Astrocyte (in vitro differentiated cells and primary cell): ENCODE measurements around the gene TMEM92.

Experiments
- EZH2 ChIP-seq: IDR thresholded peaks from 2 replicates; pipeline ENCODE4 v1.6.1; 2012; ENCODE audit warnings: mild to moderate bottlenecking, low read length, inconsistent platforms; ENCODE audit not compliant: insufficient read depth
- TF ChIP-seq, protein P1 (sequence below): IDR thresholded peaks from 2 replicates; pipeline ENCODE4 v1.5.1; 2011; ENCODE audit warnings: low read depth, mild to moderate bottlenecking, inconsistent platforms, low read length, moderate library complexity; ENCODE audit not compliant: insufficient read depth

- TF ChIP-seq, protein P1, sequence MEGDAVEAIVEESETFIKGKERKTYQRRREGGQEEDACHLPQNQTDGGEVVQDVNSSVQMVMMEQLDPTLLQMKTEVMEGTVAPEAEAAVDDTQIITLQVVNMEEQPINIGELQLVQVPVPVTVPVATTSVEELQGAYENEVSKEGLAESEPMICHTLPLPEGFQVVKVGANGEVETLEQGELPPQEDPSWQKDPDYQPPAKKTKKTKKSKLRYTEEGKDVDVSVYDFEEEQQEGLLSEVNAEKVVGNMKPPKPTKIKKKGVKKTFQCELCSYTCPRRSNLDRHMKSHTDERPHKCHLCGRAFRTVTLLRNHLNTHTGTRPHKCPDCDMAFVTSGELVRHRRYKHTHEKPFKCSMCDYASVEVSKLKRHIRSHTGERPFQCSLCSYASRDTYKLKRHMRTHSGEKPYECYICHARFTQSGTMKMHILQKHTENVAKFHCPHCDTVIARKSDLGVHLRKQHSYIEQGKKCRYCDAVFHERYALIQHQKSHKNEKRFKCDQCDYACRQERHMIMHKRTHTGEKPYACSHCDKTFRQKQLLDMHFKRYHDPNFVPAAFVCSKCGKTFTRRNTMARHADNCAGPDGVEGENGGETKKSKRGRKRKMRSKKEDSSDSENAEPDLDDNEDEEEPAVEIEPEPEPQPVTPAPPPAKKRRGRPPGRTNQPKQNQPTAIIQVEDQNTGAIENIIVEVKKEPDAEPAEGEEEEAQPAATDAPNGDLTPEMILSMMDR: no peak
- no peak for TF ChIP-seq EZH2
Measured at GRCh38 chr17:50330151-50330775, 56.0 kb downstream of the TMEM92 start.
